HG03521 (cell line): Measurements from ENCODE around the gene MLLT3.

ENCODE experiments used
- ATAC-seq: cut with Tn5 transposase; IDR thresholded peaks from one replicate; pipeline ENCODE4 v1.9.1; 2021; ENCODE audit warnings: mild to moderate bottlenecking, moderate library complexity; ENCODE audit not compliant: unreplicated experiment

MLLT3 gene

GRCh38 chr9:20518737-20519136 is 103.6 kb downstream of the MLLT3 start:
- no peak for ATAC-seq

- ATAC-seq = no peak
Measured at GRCh38 chr9:20513126-20513913, 109.0 kb downstream of the MLLT3 start.

GRCh38 chr9:20512636-20513035 is 109.7 kb downstream of the MLLT3 start:
- ATAC-seq = no peak

GRCh38 chr9:20512106-20512505 is 110.2 kb downstream of the MLLT3 start:
- ATAC-seq = no peak

GRCh38 chr9:20511686-20512085 is 110.6 kb downstream of the MLLT3 start:
- no peak for ATAC-seq

- no peak for ATAC-seq
Measured at GRCh38 chr9:20509466-20509865, 112.8 kb downstream of the MLLT3 start.

GRCh38 chr9:20508242-20508641 is 114.1 kb downstream of the MLLT3 start:
- ATAC-seq = no peak

GRCh38 chr9:20507431-20507830 is 114.9 kb downstream of the MLLT3 start:
- no peak for ATAC-seq

GRCh38 chr9:20506099-20506900 is 116.0 kb downstream of the MLLT3 start:
- no peak for ATAC-seq

- no peak for ATAC-seq
Measured at GRCh38 chr9:20505574-20505973, 116.7 kb downstream of the MLLT3 start.

GRCh38 chr9:20504930-20505329 is 117.4 kb downstream of the MLLT3 start:
- no peak for ATAC-seq

- no peak for ATAC-seq
Measured at GRCh38 chr9:20500101-20500500, 122.2 kb downstream of the MLLT3 start.

GRCh38 chr9:20499013-20499412 is 123.3 kb downstream of the MLLT3 start:
- ATAC-seq = no peak

- no peak for ATAC-seq
Measured at GRCh38 chr9:20496328-20496727, 126.0 kb downstream of the MLLT3 start.

- no peak for ATAC-seq
Measured at GRCh38 chr9:20495098-20495497, 127.2 kb downstream of the MLLT3 start.

GRCh38 chr9:20494035-20494434 is 128.3 kb downstream of the MLLT3 start:
- no peak for ATAC-seq

- no peak for ATAC-seq
Measured at GRCh38 chr9:20492772-20493171, 129.5 kb downstream of the MLLT3 start.

GRCh38 chr9:20491612-20492011 is 130.7 kb downstream of the MLLT3 start:
- no peak for ATAC-seq

- no peak for ATAC-seq
Measured at GRCh38 chr9:20490246-20490834, 132.0 kb downstream of the MLLT3 start.

- ATAC-seq = no peak
Measured at GRCh38 chr9:20488691-20489090, 133.6 kb downstream of the MLLT3 start.

GRCh38 chr9:20486552-20486951 is 135.7 kb downstream of the MLLT3 start:
- ATAC-seq = no peak

GRCh38 chr9:20481437-20481836 is 140.9 kb downstream of the MLLT3 start:
- no peak for ATAC-seq
